ENCODE data around the gene TMEM45A. TPM values are rescaled to one million over a fixed set of nuclear protein-coding genes. Genes with fewer than 3 reads are reported as not detected.

TMEM45A gene
- total RNA-seq, 2 experiments from 2014 or later: 0.65 to 0.74 TPM

DNA sequence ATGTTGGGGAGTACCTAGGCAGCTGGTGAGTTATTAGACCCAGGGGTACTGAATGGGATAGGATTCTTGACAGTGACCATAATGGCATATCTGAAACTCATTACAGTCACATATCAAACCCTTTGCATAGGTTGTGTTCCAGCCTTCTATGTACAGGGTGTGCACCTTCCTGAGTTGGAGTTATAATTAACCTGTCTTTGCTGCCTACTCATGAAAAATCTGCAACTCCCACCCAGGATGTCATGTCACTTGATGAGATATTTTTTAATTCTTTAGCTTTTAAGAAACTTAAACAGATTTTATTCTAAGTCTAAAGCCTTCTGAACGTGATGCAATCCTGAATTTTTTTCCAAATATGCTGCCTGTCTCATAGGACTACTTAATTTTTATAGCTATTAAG, 95.8 kb downstream of the TMEM45A start:
- no peak overlapping the region for H3K27ac Mint-ChIP-seq
- H3K27me3 Mint-ChIP-seq: peaks cover 4% of the 10 kb centered on the region
- no peaks in the 10 kb centered on the region for H3K36me3 Mint-ChIP-seq
- H3K4me1 Mint-ChIP-seq (ENCODE audit: low read depth): peaks cover 6% of the 10 kb centered on the region
- intact Hi-C loops (cut with micrococcal nuclease): no loop called here
- no peak for DNase-seq
- no peak overlapping the region for H3K4me3 Mint-ChIP-seq
- CTCF ChIA-PET: interaction anchor here (6.7 kb wide), 1 partner anchor 123 kb away, joined by 113 read pairs; no protein-coding TSS in a partner anchor
- POLR2A ChIA-PET: no interaction called here
- H3K9me3 Mint-ChIP-seq: no peaks in the 10 kb centered on the region

GRCh38 chr3:100590114-100590839, 97.9 kb downstream of the TMEM45A start:
- POLR2A ChIA-PET: no interaction called here
- intact Hi-C loops (cut with micrococcal nuclease): loop anchor here (1.0 to 10.0 kb wide), 7 partner anchors 95 to 757 kb away; partner anchors contain the start of genes LNP1, TMEM45A and TOMM70
- H3K4me3 Mint-ChIP-seq: no peak overlapping the region
- peaks cover 6% of the 10 kb centered on the region for H3K4me1 Mint-ChIP-seq (ENCODE audit: low read depth)
- H3K27me3 Mint-ChIP-seq: peaks cover 4% of the 10 kb centered on the region
- H3K36me3 Mint-ChIP-seq: no peaks in the 10 kb centered on the region
- peak; percentile 66 for DNase-seq
- CTCF ChIA-PET: interaction anchor here (0.6 to 6.7 kb wide), 23 partner anchors 10 to 758 kb away, joined by 3 to 113 read pairs (median 4); partner anchors contain the start of genes LNP1, TMEM45A and TOMM70
- H3K9me3 Mint-ChIP-seq: no peaks in the 10 kb centered on the region
- no peak overlapping the region for H3K27ac Mint-ChIP-seq

- no peaks in the 10 kb centered on the region for H3K9me3 Mint-ChIP-seq
- ChIA-PET POLR2A (no interaction called here), CTCF (interaction anchor here (0.8 to 6.7 kb wide), 14 partner anchors 8 to 274 kb away, joined by 3 to 113 read pairs (median 4); partner anchors contain the start of genes LNP1 and TOMM70)
- H3K4me3 Mint-ChIP-seq: no peak overlapping the region
- no peaks in the 10 kb centered on the region for H3K36me3 Mint-ChIP-seq
- no peak overlapping the region for H3K27ac Mint-ChIP-seq
- intact Hi-C loops (cut with micrococcal nuclease): loop anchor here (1.0 to 10.0 kb wide), 7 partner anchors 96 to 758 kb away; partner anchors contain the start of genes LNP1, TMEM45A and TOMM70
- H3K4me1 Mint-ChIP-seq (ENCODE audit: low read depth): peaks cover 6% of the 10 kb centered on the region
- no peak for DNase-seq
- peaks cover 4% of the 10 kb centered on the region for H3K27me3 Mint-ChIP-seq
These were observed 98.4 kb downstream of the TMEM45A start for GRCh38 chr3:100590840-100591147.

GRCh38 chr3:100591411-100591810, 99.0 kb downstream of the TMEM45A start:
- DNase-seq: no peak
- intact Hi-C loops (cut with micrococcal nuclease): loop anchor here (2.0 to 10.0 kb wide), 5 partner anchors 97 to 759 kb away; partner anchors contain the start of genes LNP1, TMEM45A and TOMM70
- Mint-ChIP-seq H3K27me3 (peaks cover 2% of the 10 kb centered on the region), H3K4me1 (ENCODE audit: low read depth) (peaks cover 6% of the 10 kb centered on the region), H3K27ac (no peak overlapping the region), H3K9me3 (no peaks in the 10 kb centered on the region), H3K36me3 (no peaks in the 10 kb centered on the region), H3K4me3 (no peak overlapping the region)
- POLR2A ChIA-PET: no interaction called here
- CTCF ChIA-PET: interaction anchor here (0.8 to 6.7 kb wide), 11 partner anchors 9 to 791 kb away, joined by 3 to 113 read pairs (median 4); partner anchors contain the start of genes LNP1 and TOMM70

- ChIA-PET CTCF (interaction anchor here (1.3 to 1.4 kb wide), 2 partner anchors 9 to 11 kb away, joined by 4 to 6 read pairs; no protein-coding TSS in a partner anchor), POLR2A (no interaction called here)
- no peak overlapping the region for H3K4me3 Mint-ChIP-seq
- peaks cover 17% of the 10 kb centered on the region for H3K4me1 Mint-ChIP-seq (ENCODE audit: low read depth)
- H3K27me3 Mint-ChIP-seq: peaks cover 4% of the 10 kb centered on the region
- no peak overlapping the region for H3K27ac Mint-ChIP-seq
- intact Hi-C loops (cut with micrococcal nuclease): no loop called here
- peaks cover 3% of the 10 kb centered on the region for H3K36me3 Mint-ChIP-seq
- peak; percentile 11 for DNase-seq
- peaks cover 11% of the 10 kb centered on the region for H3K9me3 Mint-ChIP-seq
These were observed 108.0 kb downstream of the TMEM45A start for GRCh38 chr3:100600181-100601042.

GRCh38 chr3:100602506-100603444, 110.4 kb downstream of the TMEM45A start:
- H3K36me3 Mint-ChIP-seq: peaks cover 3% of the 10 kb centered on the region
- DNase-seq: no peak
- peak overlapping the region; percentile 21 for H3K4me3 Mint-ChIP-seq
- H3K9me3 Mint-ChIP-seq: peaks cover 11% of the 10 kb centered on the region
- H3K4me1 Mint-ChIP-seq (ENCODE audit: low read depth): peaks cover 17% of the 10 kb centered on the region
- peaks cover 4% of the 10 kb centered on the region for H3K27me3 Mint-ChIP-seq
- ChIA-PET CTCF (interaction anchor here (0.6 to 1.6 kb wide), 5 partner anchors 12 to 529 kb away, joined by 3 to 4 read pairs (median 4); no protein-coding TSS in a partner anchor), POLR2A (interaction anchor here (1.1 kb wide), 1 partner anchor 17 kb away, joined by 3 read pairs; no protein-coding TSS in a partner anchor)
- H3K27ac Mint-ChIP-seq: peak overlapping the region; percentile 4
- intact Hi-C loops (cut with micrococcal nuclease): loop anchor here (1.0 kb wide), 1 partner anchor 108 kb away; no protein-coding TSS in a partner anchor

DNA sequence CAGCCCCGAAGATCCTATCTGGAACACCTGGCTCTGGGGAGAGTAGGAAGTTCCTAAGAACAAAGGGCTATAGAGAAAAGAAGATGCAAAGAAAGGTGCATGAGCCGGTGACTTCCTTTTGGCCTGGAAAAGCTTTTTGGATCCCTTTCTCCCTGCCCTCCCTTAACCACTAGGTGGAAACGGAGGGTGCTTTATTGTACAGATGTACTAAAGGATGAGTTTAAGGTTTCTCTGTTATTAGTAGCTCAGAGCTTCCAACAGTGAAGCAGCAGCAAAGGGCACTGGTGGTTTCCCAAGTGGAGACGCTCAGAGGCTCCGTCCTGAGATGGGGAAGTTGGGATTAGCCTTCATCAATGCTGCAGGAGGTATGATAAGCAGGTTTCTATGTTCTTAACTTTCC, 111.0 kb downstream of the TMEM45A start:
- H3K27ac Mint-ChIP-seq: no peak overlapping the region
- H3K36me3 Mint-ChIP-seq: peaks cover 3% of the 10 kb centered on the region
- H3K4me1 Mint-ChIP-seq (ENCODE audit: low read depth): peaks cover 17% of the 10 kb centered on the region
- peak overlapping the region; percentile 21 for H3K4me3 Mint-ChIP-seq
- H3K27me3 Mint-ChIP-seq: peaks cover 4% of the 10 kb centered on the region
- peaks cover 11% of the 10 kb centered on the region for H3K9me3 Mint-ChIP-seq
- ChIA-PET CTCF (interaction anchor here (0.9 to 1.6 kb wide), 4 partner anchors 12 to 51 kb away, joined by 3 to 4 read pairs (median 4); no protein-coding TSS in a partner anchor), POLR2A (interaction anchor here (1.1 kb wide), 1 partner anchor 17 kb away, joined by 3 read pairs; no protein-coding TSS in a partner anchor)
- DNase-seq: no peak
- intact Hi-C loops (cut with micrococcal nuclease): loop anchor here (1.0 kb wide), 1 partner anchor 107 kb away; no protein-coding TSS in a partner anchor

GRCh38 chr3:100605358-100605757, 112.9 kb downstream of the TMEM45A start:
- Mint-ChIP-seq H3K27me3 (peaks cover 12% of the 10 kb centered on the region), H3K36me3 (no peaks in the 10 kb centered on the region), H3K9me3 (no peaks in the 10 kb centered on the region), H3K27ac (no peak overlapping the region), H3K4me3 (no peak overlapping the region), H3K4me1 (ENCODE audit: low read depth) (peaks cover 13% of the 10 kb centered on the region)
- ChIA-PET CTCF (no interaction called here), POLR2A (no interaction called here)
- intact Hi-C loops (cut with micrococcal nuclease): no loop called here
- DNase-seq: no peak

DNA sequence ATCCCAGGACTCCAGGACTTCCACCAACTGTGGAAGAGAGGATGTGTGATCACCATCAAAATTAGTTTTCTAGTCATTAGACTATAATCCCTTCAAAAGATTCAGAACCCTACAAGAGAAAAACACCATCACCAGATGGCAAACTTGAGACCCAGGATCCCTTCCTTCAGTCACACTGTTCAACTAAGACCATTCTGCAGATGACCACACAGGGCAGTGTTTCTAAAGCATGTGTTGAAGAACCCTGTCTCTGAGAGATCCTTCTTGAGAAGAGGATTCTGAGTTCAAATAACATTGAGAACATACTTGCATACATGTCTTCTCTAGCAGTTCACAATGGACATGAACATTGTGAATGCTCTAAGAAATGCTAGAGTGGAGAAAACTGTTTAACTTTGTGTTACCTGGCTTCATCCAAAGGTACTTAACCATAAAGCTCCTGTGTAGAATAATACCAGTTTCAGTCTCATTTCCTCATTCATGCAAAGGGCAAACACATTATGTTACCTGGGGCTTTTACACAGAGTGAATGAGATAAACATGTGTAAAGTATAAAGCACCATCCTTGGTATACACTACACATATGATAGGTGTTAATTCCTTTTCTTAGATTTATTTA, 114.6 kb downstream of the TMEM45A start:
- Mint-ChIP-seq H3K27ac (no peak overlapping the region), H3K36me3 (no peaks in the 10 kb centered on the region), H3K27me3 (peaks cover 17% of the 10 kb centered on the region), H3K4me3 (no peak overlapping the region), H3K9me3 (no peaks in the 10 kb centered on the region), H3K4me1 (ENCODE audit: low read depth) (peaks cover 11% of the 10 kb centered on the region)
- no peak for DNase-seq
- ChIA-PET CTCF (no interaction called here), POLR2A (no interaction called here)
- intact Hi-C loops (cut with micrococcal nuclease): no loop called here

DNA sequence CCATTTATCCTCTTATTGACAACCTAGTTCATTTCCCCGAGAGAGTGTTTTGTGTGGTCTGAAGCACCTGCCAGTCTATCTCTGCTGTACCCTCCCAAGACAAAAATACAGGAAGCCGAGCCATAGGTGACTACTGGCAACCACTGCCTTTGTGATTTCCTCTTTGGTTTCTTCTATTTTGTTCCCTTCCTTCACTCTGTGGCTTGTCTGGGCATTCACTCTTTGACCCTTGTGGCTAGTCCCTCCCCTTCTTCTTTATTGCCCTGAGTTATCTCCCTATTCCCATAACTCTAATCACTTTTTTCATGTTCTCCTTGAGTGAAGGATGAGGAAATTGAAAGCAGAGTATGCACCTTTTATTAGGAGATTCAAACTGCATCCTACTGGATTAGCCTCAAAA, 116.9 kb downstream of the TMEM45A start, which contains the start of gene ADGRG7:
ADGRG7 (plus strand) TSS at position 297 of the 400 bp plus-strand sequence. CDS start 256 bp downstream, outside the sequence.
- Mint-ChIP-seq H3K36me3 (no peaks in the 10 kb centered on the region), H3K27me3 (peaks cover 21% of the 10 kb centered on the region), H3K4me3 (no peak within 1 kb of the TSS), H3K9me3 (no peaks in the 10 kb centered on the region), H3K27ac (no peak within 1 kb of the TSS), H3K4me1 (ENCODE audit: low read depth) (no peaks in the 10 kb centered on the region)
- intact Hi-C loops (cut with micrococcal nuclease): no loop called here
- no peak for DNase-seq
- POLR2A ChIA-PET: no interaction called here
- CTCF ChIA-PET: no interaction called here

DNA sequence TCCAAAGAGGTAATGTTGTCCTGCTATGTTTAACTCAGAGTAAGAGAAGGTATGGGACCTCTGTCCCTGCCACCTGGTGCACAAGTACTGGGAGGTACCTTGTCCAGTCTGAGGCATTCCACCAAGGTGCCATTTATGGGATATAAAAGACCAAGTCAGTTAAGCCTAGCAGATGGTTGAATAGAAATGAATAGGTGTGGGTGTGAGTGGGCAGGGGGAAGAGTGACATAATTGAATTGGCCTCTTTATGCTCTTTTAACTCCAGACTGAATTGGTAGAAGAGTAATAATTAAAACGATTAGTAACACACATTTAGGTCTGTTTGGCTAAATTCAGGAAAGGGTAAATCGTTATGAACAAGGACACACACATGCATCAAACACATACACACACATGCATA, 117.5 kb downstream of the TMEM45A start:
- DNase-seq: no peak

More for the DNA sequence above, 117.5 kb downstream of the TMEM45A start:
- H3K4me3 Mint-ChIP-seq: no peak overlapping the region
- no peak overlapping the region for H3K27ac Mint-ChIP-seq
- H3K36me3 Mint-ChIP-seq: no peaks in the 10 kb centered on the region
- intact Hi-C loops (cut with micrococcal nuclease): no loop called here
- H3K4me1 Mint-ChIP-seq (ENCODE audit: low read depth): no peaks in the 10 kb centered on the region
- peaks cover 21% of the 10 kb centered on the region for H3K27me3 Mint-ChIP-seq
- no peaks in the 10 kb centered on the region for H3K9me3 Mint-ChIP-seq
- ChIA-PET CTCF (no interaction called here), POLR2A (no interaction called here)
